GM21526 (cell line): ENCODE results near the gene ESPNL.

Source experiments
- ATAC-seq: cut with Tn5 transposase; IDR thresholded peaks from one replicate; pipeline ENCODE4 v1.9.1; 2021; ENCODE audit warnings: moderate library complexity; ENCODE audit not compliant: unreplicated experiment, low FRiP score

The ESPNL gene

GRCh38 chr2:238127165-238128060, 27.3 kb downstream of the ESPNL start:
- no peak for ATAC-seq

- no peak for ATAC-seq
Measured at GRCh38 chr2:238128061-238128440, 27.9 kb downstream of the ESPNL start.

GRCh38 chr2:238128534-238129001, 28.4 kb downstream of the ESPNL start:
- no peak for ATAC-seq

GRCh38 chr2:238129166-238130010, 29.2 kb downstream of the ESPNL start:
- ATAC-seq = no peak

GRCh38 chr2:238130111-238130695, 30.1 kb downstream of the ESPNL start:
- ATAC-seq = no peak

GRCh38 chr2:238130696-238131628, 30.8 kb downstream of the ESPNL start:
- no peak for ATAC-seq

GRCh38 chr2:238131761-238132462, 31.8 kb downstream of the ESPNL start:
- ATAC-seq = no peak

GRCh38 chr2:238132463-238133450, 32.6 kb downstream of the ESPNL start:
- no peak for ATAC-seq

- no peak for ATAC-seq
Measured at GRCh38 chr2:238133499-238134392, 33.6 kb downstream of the ESPNL start.

- ATAC-seq = no peak
Measured at GRCh38 chr2:238134393-238134785, 34.2 kb downstream of the ESPNL start.

- no peak for ATAC-seq
Measured at GRCh38 chr2:238135601-238136150, 35.5 kb downstream of the ESPNL start.

- ATAC-seq = no peak
Measured at GRCh38 chr2:238136820-238137537, 36.8 kb downstream of the ESPNL start.

GRCh38 chr2:238137885-238138284, 37.7 kb downstream of the ESPNL start:
- no peak for ATAC-seq

- ATAC-seq = no peak
Measured at GRCh38 chr2:238138331-238139195, 38.4 kb downstream of the ESPNL start, which contains the start of gene KLHL30. KLHL30 (plus strand) TSS chr2:238138668; CDS start chr2:238140755, 2,087 bp downstream.
